Endothelial cell of umbilical vein (primary cell): ENCODE measurements around the gene NRROS. TPM values are rescaled to one million over a fixed set of nuclear protein-coding genes. Genes with fewer than 3 reads are reported as not detected.

Experiments used
- BruUV-seq: library from RNA; stranded (reverse); fragments of 400-500 nt; replicated peaks from 2 replicates; lab custom pipeline; 2021; lab: Mats Ljungman, UMichigan
- CTCF ChIA-PET: fragments of 300-600, 350-600 bp; sonication (Branson Sonifier 250); formaldehyde crosslinking; loops from one replicate; lab custom pipeline; 2021; ENCODE audit warnings: antibody characterized with exemption, inconsistent platforms; lab: Charles Lee
- POLR2A ChIA-PET: fragments of 300-600, 350-600 bp; sonication (Branson Sonifier 250); formaldehyde crosslinking; loops from one replicate; lab custom pipeline; 2021; ENCODE audit warnings: antibody characterized with exemption, inconsistent platforms; lab: Charles Lee
- DNase-seq: peaks from one replicate; pipeline ENCODE4 v3.0.0-alpha.2; 2011; ENCODE audit warnings: low read depth, low spot score
- FAIRE-seq: peaks from 2 replicates; lab custom pipeline; 2011; peaks lifted over from hg19 to GRCh38; lab: Jason Lieb, UNC
- H2AFZ ChIP-seq: 2 replicates; pipeline ENCODE4 v1.6.0; 2012; ENCODE audit warnings: low read depth, low read length, control low read depth, inconsistent platforms
- H3K27ac ChIP-seq: 2 replicates; pipeline ENCODE4 v1.5.1; 2011; ENCODE audit warnings: low read depth, mild to moderate bottlenecking, control low read depth, low read length, moderate library complexity; ENCODE audit not compliant: insufficient read depth
- H3K27me3 ChIP-seq, 2 experiments: 2 replicates each; pipeline versions ENCODE4 v1.6.0 to v1.6.1; 2011; ENCODE audit warnings: low read length in 2 of 2, mixed read lengths in 1 of 2; ENCODE audit not compliant: control insufficient read depth in 2 of 2, insufficient read depth in 2 of 2
- H3K36me3 ChIP-seq, 2 experiments: 2 replicates in 1 of 2; 3 replicates in 1 of 2; pipeline ENCODE4 v1.5.1; 2011; ENCODE audit warnings: low read length in 2 of 2, mild to moderate bottlenecking in 1 of 2, moderate library complexity in 1 of 2; ENCODE audit not compliant: control insufficient read depth in 2 of 2, insufficient read depth in 2 of 2; ENCODE audit errors: extremely low read depth in 1 of 2
- H3K4me1 ChIP-seq: 3 replicates; pipeline ENCODE4 v1.5.1; 2011; ENCODE audit warnings: mild to moderate bottlenecking, low read length; ENCODE audit not compliant: control insufficient read depth, insufficient read depth; ENCODE audit errors: extremely low read depth
- H3K4me2 ChIP-seq: 2 replicates; pipeline ENCODE4 v1.6.1; 2011; ENCODE audit warnings: low read length, control low read depth, mixed read lengths; ENCODE audit not compliant: insufficient read depth
- H3K4me3 ChIP-seq, 3 experiments: fragments of 200-600 bp in 1 of 3; sonication (generic), shearing (Covaris generic) in 1 of 3; replicated peaks in 1 of 3; 2 replicates each; pipeline ENCODE4 v1.5.1; 2011 to 2016; ENCODE audit warnings: control low read depth in 3 of 3, low read length in 3 of 3, mild to moderate bottlenecking in 2 of 3, inconsistent platforms in 1 of 3, low read depth in 1 of 3, moderate library complexity in 1 of 3; ENCODE audit not compliant: insufficient read depth in 1 of 3
- H3K79me2 ChIP-seq: 2 replicates; pipeline ENCODE4 v1.6.0; 2012; ENCODE audit warnings: low read length, inconsistent platforms; ENCODE audit not compliant: control insufficient read depth, insufficient read depth
- H3K9ac ChIP-seq: replicated peaks from 2 replicates; pipeline ENCODE3; 2011; ENCODE audit warnings: low read length, control low read depth; ENCODE audit not compliant: insufficient read depth; ENCODE audit errors: extremely low read depth
- H3K9me1 ChIP-seq: replicated peaks from 3 replicates; pipeline ENCODE4 v1.6.0; 2011; ENCODE audit warnings: mild to moderate bottlenecking, low read length; ENCODE audit not compliant: control insufficient read depth, insufficient read depth; ENCODE audit errors: extremely low read depth
- H3K9me3 ChIP-seq: replicated peaks from 2 replicates; pipeline ENCODE4 v1.5.1; 2012; ENCODE audit warnings: low read length, inconsistent platforms; ENCODE audit not compliant: control insufficient read depth, insufficient read depth
- H4K20me1 ChIP-seq: replicated peaks from 2 replicates; pipeline ENCODE3; 2011; ENCODE audit warnings: mild to moderate bottlenecking, low read length; ENCODE audit not compliant: control insufficient read depth, insufficient read depth; ENCODE audit errors: extremely low read depth
- EZH2 ChIP-seq: IDR thresholded peaks from 2 replicates; pipeline ENCODE4 v1.6.1; 2012; ENCODE audit warnings: borderline replicate concordance, low read depth, mild to moderate bottlenecking, moderate library complexity, low read length, inconsistent platforms; ENCODE audit not compliant: severe bottlenecking
- FOS ChIP-seq: IDR thresholded peaks from 2 replicates; pipeline ENCODE4 v1.6.1; 2011; ENCODE audit warnings: mild to moderate bottlenecking, low read length, moderate library complexity, borderline replicate concordance; ENCODE audit not compliant: insufficient read depth
- GATA2 ChIP-seq: IDR thresholded peaks from 2 replicates; pipeline ENCODE4 v1.7.0; 2011; ENCODE audit warnings: low read depth, mild to moderate bottlenecking, moderate library complexity, mixed read lengths, low read length; ENCODE audit not compliant: insufficient read length, insufficient read depth
- JUN ChIP-seq: IDR thresholded peaks from 2 replicates; pipeline ENCODE4 v1.6.1; 2011; ENCODE audit warnings: borderline replicate concordance, low read depth; ENCODE audit not compliant: insufficient read length, insufficient read depth
- MAX ChIP-seq: IDR thresholded peaks from 2 replicates; pipeline ENCODE4 v1.6.1; 2011; ENCODE audit not compliant: insufficient read depth, insufficient read length
- MYC ChIP-seq: IDR thresholded peaks from one replicate; pipeline ENCODE4 v1.6.1; 2011; ENCODE audit warnings: mild to moderate bottlenecking, low read depth, low read length
- POLR2A ChIP-seq: IDR thresholded peaks from 2 replicates; pipeline ENCODE4 v1.6.1; 2012; ENCODE audit warnings: low read depth, mild to moderate bottlenecking, control low read depth, low read length
- POLR2AphosphoS5 ChIP-seq: IDR thresholded peaks from 2 replicates; pipeline ENCODE4 v1.6.1; 2012; ENCODE audit warnings: low read depth, mild to moderate bottlenecking, control low read depth, low read length, moderate library complexity; ENCODE audit not compliant: insufficient read depth
- dilution Hi-C: fragments of 300-500 bp; cut with MboI; formaldehyde crosslinking; loops from one replicate; pipeline ENCODE4 v1.15.0; 2019; ENCODE audit warnings: low sequenced_read_pairs; ENCODE audit not compliant: extremely low pct_ligation_motif_present
- intact Hi-C: fragments of 100-400 bp; cut with micrococcal nuclease; formaldehyde crosslinking; loops from one replicate; pipeline ENCODE4 v1.10.0; 2022
- polyA plus RNA-seq, 4 experiments: library from polyadenylated mRNA; depleted of rRNA in 3 of 4; stranded (reverse) in 3 of 4; unstranded in 1 of 4; fragments of >200 nt; gene quantifications; 2 replicates each; pipeline versions ENCODE4 v1.2.1 to v1.2.3, GENCODE V29; 2011 to 2012; ENCODE audit warnings: missing spikeins in 1 of 4
- total RNA-seq: library from RNA; stranded (reverse); gene quantifications from 2 replicates; pipeline ENCODE4 v1.2.3, GENCODE V29; 2021
- TF ChIP-seq, protein P1 (sequence below), 2 donors: IDR thresholded peaks; 1 replicate in 1 of 2; 2 replicates in 1 of 2; pipeline ENCODE4 v1.5.1; 2011; ENCODE audit warnings: low read length in 2 of 2, mild to moderate bottlenecking in 2 of 2, moderate library complexity in 2 of 2, control low read depth in 1 of 2, inconsistent platforms in 1 of 2, low read depth in 1 of 2; ENCODE audit not compliant: insufficient read depth in 1 of 2; ENCODE audit errors: extremely low read depth in 1 of 2

Gene NRROS
- total and polyA plus RNA-seq, 2 donors (not counting 3 experiments of a cell fraction or from before 2014, with no cell fraction given): 8.1 to 15.6 TPM

DNA sequence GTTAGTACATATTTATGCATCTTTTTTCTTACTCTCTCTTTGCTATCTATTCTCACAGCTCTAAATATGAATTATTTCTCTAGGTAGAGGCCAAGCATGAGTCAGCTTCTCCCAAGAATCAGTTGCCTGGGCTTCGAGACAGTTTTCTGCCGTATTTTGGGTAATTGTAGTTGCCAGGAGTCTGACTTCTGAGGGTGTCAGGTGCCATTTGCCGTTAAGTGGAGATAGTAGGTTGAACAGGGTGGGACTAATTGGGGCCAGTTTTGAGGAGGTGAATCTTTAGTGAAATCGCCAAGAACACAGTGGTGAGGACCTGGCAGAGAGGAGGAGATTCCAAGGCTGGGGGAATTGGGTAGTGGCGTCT, 7.8 kb upstream of the NRROS start:
- H3K79me2 ChIP-seq: no peaks in the 10 kb centered on the region
- H3K4me1 ChIP-seq: peaks cover 6% of the 10 kb centered on the region
- DNase-seq (no peak), FAIRE-seq (peak; percentile 33)
- H3K36me3 ChIP-seq: no peaks in the 10 kb centered on the region
- TF ChIP-seq, protein P1, sequence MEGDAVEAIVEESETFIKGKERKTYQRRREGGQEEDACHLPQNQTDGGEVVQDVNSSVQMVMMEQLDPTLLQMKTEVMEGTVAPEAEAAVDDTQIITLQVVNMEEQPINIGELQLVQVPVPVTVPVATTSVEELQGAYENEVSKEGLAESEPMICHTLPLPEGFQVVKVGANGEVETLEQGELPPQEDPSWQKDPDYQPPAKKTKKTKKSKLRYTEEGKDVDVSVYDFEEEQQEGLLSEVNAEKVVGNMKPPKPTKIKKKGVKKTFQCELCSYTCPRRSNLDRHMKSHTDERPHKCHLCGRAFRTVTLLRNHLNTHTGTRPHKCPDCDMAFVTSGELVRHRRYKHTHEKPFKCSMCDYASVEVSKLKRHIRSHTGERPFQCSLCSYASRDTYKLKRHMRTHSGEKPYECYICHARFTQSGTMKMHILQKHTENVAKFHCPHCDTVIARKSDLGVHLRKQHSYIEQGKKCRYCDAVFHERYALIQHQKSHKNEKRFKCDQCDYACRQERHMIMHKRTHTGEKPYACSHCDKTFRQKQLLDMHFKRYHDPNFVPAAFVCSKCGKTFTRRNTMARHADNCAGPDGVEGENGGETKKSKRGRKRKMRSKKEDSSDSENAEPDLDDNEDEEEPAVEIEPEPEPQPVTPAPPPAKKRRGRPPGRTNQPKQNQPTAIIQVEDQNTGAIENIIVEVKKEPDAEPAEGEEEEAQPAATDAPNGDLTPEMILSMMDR (IDR thresholded peaks at IDR 0.05; ENCODE audit: extremely low read depth in 1 of 2, insufficient read depth in 1 of 2, low read depth in 1 of 2, low read length in 2 of 2): no peak
- TF ChIP-seq MYC (no peak), POLR2A (no peak), JUN (no peak), MAX (no peak), EZH2 (no peak), FOS (no peak), POLR2AphosphoS5 (no peak), GATA2 (no peak)
- CTCF ChIA-PET: interaction anchor here (1.0 to 5.3 kb wide), 9 partner anchors 10 to 103 kb away, joined by 3 to 52 read pairs (median 4); no protein-coding TSS in a partner anchor
- H3K4me3 ChIP-seq: peak overlapping the region; percentile 50 to 55 (median 55)
- no peaks in the 10 kb centered on the region for H4K20me1 ChIP-seq
- H3K4me2 ChIP-seq: peak overlapping the region; percentile 84
- peak overlapping the region; percentile 19 for H3K27ac ChIP-seq
- dilution Hi-C loops (no loop called here), intact Hi-C loops (loop anchor here (1.0 kb wide), 4 partner anchors 11 to 54 kb away; no protein-coding TSS in a partner anchor)
- H3K9me1 ChIP-seq: no peaks in the 10 kb centered on the region
- peak overlapping the region; percentile 30 for H2AFZ ChIP-seq
- H3K9ac ChIP-seq: peak overlapping the region; percentile 71
- H3K27me3 ChIP-seq: peaks cover 0 to 2% of the 10 kb centered on the region in 2 experiments
- no TSS peak for BruUV-seq
- POLR2A ChIA-PET: no interaction called here
- no peaks in the 10 kb centered on the region for H3K9me3 ChIP-seq
